K562 (cell line): ENCODE measurements around the gene GLIPR2. TPM values are rescaled to one million over a fixed set of nuclear protein-coding genes. Genes with fewer than 3 reads are reported as not detected.

Source experiments
- ATAC-seq: fragments of 200-7000 bp; cut with Tn5 transposase; 3 replicates; pipeline ENCODE4 v1.9.1; 2020; ENCODE audit warnings: moderate library complexity
- BruUV-seq: library from RNA; stranded (reverse); fragments of 400-500 nt; replicated peaks from 2 replicates; lab custom pipeline; 2021; lab: Mats Ljungman, UMichigan
- CTCF ChIA-PET: fragments of 300-600 bp; formaldehyde crosslinking; extraction: SDS; loops from one replicate; lab custom pipeline; 2021; ENCODE audit warnings: low intra/inter-chr PET ratio; lab: Yijun Ruan, JAX
- POLR2A ChIA-PET: fragments of 300-600, 350-650 bp; sonication (Branson Sonifier 250); formaldehyde crosslinking; extraction: SDS; loops from one replicate; lab custom pipeline; 2021; ENCODE audit warnings: antibody characterized with exemption, inconsistent platforms; lab: Yijun Ruan, JAX
- DNase-seq, 4 experiments: peaks; one replicate each; pipeline versions ENCODE4 v3.0.0 to v3.0.0-alpha.2; 2011 to 2018; ENCODE audit warnings: low spot score in 3 of 4, mixed read lengths in 3 of 4; ENCODE audit errors: extremely low read depth in 1 of 4
- FAIRE-seq: peaks from 2 replicates; lab custom pipeline; 2011; peaks lifted over from hg19 to GRCh38; lab: Jason Lieb, UNC
- H2AFZ ChIP-seq: 2 replicates; pipeline ENCODE4 v1.6.0; 2011; ENCODE audit warnings: low read depth, low read length, control low read depth, inconsistent platforms
- H3K27ac ChIP-seq: fragments of 200-600 bp; 3 replicates; pipeline ENCODE4 v1.8.0; 2011; ENCODE audit warnings: low read depth, mild to moderate bottlenecking, control low read depth, inconsistent platforms, low read length, moderate library complexity, mixed read lengths; ENCODE audit errors: extremely low read depth
- H3K27me3 ChIP-seq, 2 experiments: fragments of 300-600 bp in 1 of 2; 2 replicates in 1 of 2; 3 replicates in 1 of 2; pipeline versions ENCODE4 v1.6.0 to v1.8.0; 2011; ENCODE audit warnings: inconsistent platforms in 2 of 2, low read length in 2 of 2, mild to moderate bottlenecking in 1 of 2, mixed read lengths in 1 of 2, moderate library complexity in 1 of 2; ENCODE audit not compliant: control insufficient read depth in 2 of 2, insufficient read depth in 2 of 2
- H3K36me3 ChIP-seq: fragments of 300-600 bp; 3 replicates; pipeline ENCODE4 v1.8.0; 2011; ENCODE audit warnings: mild to moderate bottlenecking, low read length, inconsistent platforms; ENCODE audit not compliant: control insufficient read depth, insufficient read depth
- H3K4me1 ChIP-seq, 2 experiments: fragments of 200-600 bp in 1 of 2; replicated peaks in 1 of 2; 2 replicates in 1 of 2; 3 replicates in 1 of 2; pipeline versions ENCODE4 v1.5.1 to v1.8.0; 2011; ENCODE audit warnings: inconsistent platforms in 2 of 2, low read length in 2 of 2, mild to moderate bottlenecking in 1 of 2, mixed read lengths in 1 of 2, moderate library complexity in 1 of 2; ENCODE audit not compliant: control insufficient read depth in 2 of 2, insufficient read depth in 2 of 2
- H3K4me2 ChIP-seq: 2 replicates; pipeline ENCODE4 v1.6.1; 2011; ENCODE audit warnings: low read length, control low read depth, inconsistent platforms, mixed read lengths; ENCODE audit not compliant: insufficient read depth
- H3K4me3 ChIP-seq: fragments of 200-600 bp; sonication (generic), shearing (Covaris generic); 2 replicates; pipeline ENCODE4 v1.5.1; 2016; ENCODE audit warnings: control low read depth, inconsistent platforms
- H3K79me2 ChIP-seq: fragments of 200-600 bp; 3 replicates; pipeline ENCODE4 v1.8.0; 2011; ENCODE audit warnings: low read length, inconsistent platforms; ENCODE audit not compliant: control insufficient read depth, insufficient read depth
- H3K9ac ChIP-seq, 2 experiments: 2 replicates each; pipeline versions ENCODE4 v1.6.0 to v1.6.1; 2011; ENCODE audit warnings: low read depth in 2 of 2, low read length in 2 of 2, control low read depth in 1 of 2, inconsistent platforms in 1 of 2, mild to moderate bottlenecking in 1 of 2, mixed read lengths in 1 of 2; ENCODE audit not compliant: insufficient read depth in 1 of 2
- H3K9me1 ChIP-seq: one replicate; pipeline ENCODE4 v1.6.0; 2011; ENCODE audit warnings: inconsistent platforms, mild to moderate bottlenecking, low read length, moderate library complexity; ENCODE audit not compliant: control insufficient read depth, insufficient read depth
- H3K9me3 ChIP-seq: replicated peaks from 2 replicates; pipeline ENCODE4 v1.5.1; 2011; ENCODE audit warnings: low read depth, low read length, inconsistent platforms; ENCODE audit not compliant: control insufficient read depth, insufficient read depth
- H4K20me1 ChIP-seq: replicated peaks from 2 replicates; pipeline ENCODE4 v1.6.1; 2011; ENCODE audit warnings: low read length, inconsistent platforms, mixed read lengths; ENCODE audit not compliant: control insufficient read depth, insufficient read depth
- HNRNPL ChIP-seq: fragments of 200-400 bp; formaldehyde crosslinking; IDR thresholded peaks from 2 replicates; pipeline ENCODE4 v1.6.1; 2017; ENCODE audit warnings: low read depth, mild to moderate bottlenecking, low read length
- KAT7 ChIP-seq: sonication (generic); formaldehyde crosslinking; IDR thresholded peaks from 2 replicates; pipeline ENCODE4 v1.8.0; 2022; ENCODE audit warnings: missing genetic modification reagents, mild to moderate bottlenecking, borderline replicate concordance
- NELFE ChIP-seq: IDR thresholded peaks from 2 replicates; pipeline ENCODE4 v1.6.1; 2011; ENCODE audit warnings: mild to moderate bottlenecking; ENCODE audit not compliant: insufficient read depth, insufficient read length
- POLR2AphosphoS2 ChIP-seq: IDR thresholded peaks from 2 replicates; pipeline ENCODE4 v1.6.1; 2012; ENCODE audit warnings: low read length, improper control_type of control experiment
- POLR3G ChIP-seq: IDR thresholded peaks from 2 replicates; pipeline ENCODE4 v1.6.1; 2011; ENCODE audit not compliant: insufficient read length, insufficient replicate concordance; ENCODE audit errors: extremely low read depth
- TEAD4 ChIP-seq, 2 experiments: sonication (generic) in 1 of 2; formaldehyde crosslinking in 1 of 2; IDR thresholded peaks; 2 replicates each; pipeline versions ENCODE4 v1.6.1 to v1.8.0; 2012 to 2022; ENCODE audit warnings: borderline replicate concordance in 1 of 2, inconsistent platforms in 1 of 2, low read length in 1 of 2, mild to moderate bottlenecking in 1 of 2, missing genetic modification reagents in 1 of 2
- ZBED1 ChIP-seq: IDR thresholded peaks from 2 replicates; pipeline ENCODE4 v1.6.1; 2014
- ZBTB17 ChIP-seq: fragments of 450-650 bp; formaldehyde crosslinking; IDR thresholded peaks from 2 replicates; pipeline ENCODE4 v1.4.0; 2020; ENCODE audit warnings: mild to moderate bottlenecking
- ZC3H8 ChIP-seq: fragments of 450-650 bp; IDR thresholded peaks from 2 replicates; pipeline ENCODE4 v1.6.1; 2017
- ZNF224 ChIP-seq: sonication (generic); formaldehyde crosslinking; IDR thresholded peaks from 2 replicates; pipeline ENCODE4 v1.8.0; 2022; ENCODE audit warnings: mild to moderate bottlenecking, missing genetic modification reagents
- WGBS: fragments of 100-300 bp; shearing (Covaris generic); methylation state at CpG from one replicate; pipeline ENCODE4 v1.1.6; 2016; ENCODE audit warnings: low coverage, mixed read lengths; ENCODE audit not compliant: insufficient coverage; ENCODE audit errors: missing lambda C conversion rate; 5-methylcytosine and 5-hydroxymethylcytosine counted together
- in situ Hi-C: fragments of 300-500 bp; cut with MboI; formaldehyde crosslinking; loops from 4 replicates; pipeline ENCODE4 v1.15.0; 2018; ENCODE audit warnings: inconsistent platforms, mixed read lengths
- intact Hi-C: fragments of 100-400 bp; cut with micrococcal nuclease; formaldehyde crosslinking; loops from 2 replicates; pipeline ENCODE4 v1.14.2; 2022
- polyA plus RNA-seq, 8 experiments: library from polyadenylated mRNA; depleted of rRNA in 4 of 8; stranded (reverse) in 5 of 8; unstranded in 3 of 8; fragments of >200 nt; fragmentation: Nextera tagmentation in 2 of 8; fragmentation: Illumina TruSeq in 1 of 8; extraction: Ambion mirVana in 2 of 8; extraction: Trizol in 1 of 8; gene quantifications; 2 replicates each; pipeline versions ENCODE4 v1.2.1 to v1.2.3, GENCODE V29; 2011 to 2014; ENCODE audit warnings: inconsistent platforms in 1 of 8, missing spikeins in 1 of 8
- total RNA-seq, 7 experiments: library from RNA; depleted of rRNA in 6 of 7; stranded (reverse); fragments of >200 nt in 6 of 7; fragmentation: Illumina TruSeq in 2 of 7; extraction: Trizol in 2 of 7; gene quantifications; 2 replicates each; pipeline versions ENCODE4 v1.2.1 to v1.2.3, GENCODE V29; 2011 to 2021; ENCODE audit warnings: low replicate concordance in 1 of 7
- TF ChIP-seq, protein P1 (sequence below): sonication (generic); formaldehyde crosslinking; IDR thresholded peaks from 2 replicates; pipeline ENCODE4 v1.8.1; 2023; ENCODE audit warnings: mild to moderate bottlenecking, missing genetic modification reagents, moderate library complexity
- TF ChIP-seq, protein P2 (sequence below): fragments of 450-650 bp; IDR thresholded peaks from 2 replicates; pipeline ENCODE4 v1.6.1; 2017; ENCODE audit warnings: mild to moderate bottlenecking, moderate library complexity
- TF ChIP-seq, protein P3 (sequence below), 2 experiments: fragments of 450-650 bp; IDR thresholded peaks; 2 replicates each; pipeline ENCODE4 v1.6.1; 2018; ENCODE audit warnings: mild to moderate bottlenecking in 2 of 2, low read depth in 1 of 2; ENCODE audit not compliant: partially characterized antibody in 2 of 2

The GLIPR2 gene
- total and polyA plus RNA-seq, 9 of the 15 experiments (the other 6 are each of a cell fraction or from before 2014, with no cell fraction given), result 1.4 to 8.8 (median 2.9) TPM

DNA sequence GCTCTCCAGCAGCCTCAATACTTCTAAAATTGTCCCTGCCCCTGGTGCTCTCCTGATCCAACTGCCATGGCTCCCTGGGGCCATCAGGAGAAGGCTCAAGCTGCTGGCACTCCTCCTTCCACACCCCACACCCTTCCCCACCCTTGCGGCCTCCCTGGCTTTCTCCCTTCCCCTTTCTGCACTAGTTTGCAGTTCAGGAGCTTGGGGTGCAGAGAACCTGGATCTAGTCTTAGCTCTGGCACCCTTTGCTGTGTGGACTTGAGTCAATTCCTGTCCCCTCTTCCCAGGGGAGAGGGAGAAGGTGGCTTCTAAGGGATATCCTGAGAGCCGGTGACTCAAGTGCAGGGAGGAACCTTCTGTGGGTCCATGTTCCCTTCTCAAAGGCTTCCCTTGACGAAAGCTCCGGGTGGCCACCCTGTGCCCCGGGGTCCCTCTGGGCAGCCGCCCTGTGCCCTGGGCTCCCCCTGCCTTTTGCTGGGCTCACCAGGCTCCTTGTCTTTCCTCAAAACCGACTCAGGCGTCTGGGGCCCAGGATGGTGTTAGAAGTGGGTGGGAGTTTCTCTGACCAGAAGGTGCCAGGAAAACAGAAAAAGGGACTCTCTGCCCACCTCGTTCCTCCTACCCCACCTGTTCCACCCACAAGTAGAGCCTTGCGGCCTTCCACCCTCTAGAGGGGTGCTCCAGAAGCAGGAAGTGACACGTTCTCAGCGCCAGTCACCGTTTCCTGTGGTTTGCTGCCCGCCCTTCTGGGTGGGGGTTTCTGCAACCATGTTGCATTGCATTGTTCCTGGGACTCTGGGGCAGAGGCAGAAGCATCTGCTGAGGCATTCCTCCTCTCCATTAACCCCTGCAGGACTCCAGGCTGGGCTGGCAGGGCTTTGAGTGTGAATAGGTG is 15.0 kb downstream of the GLIPR2 start:
- intact Hi-C loops, result no loop called here
- Histone ChIP-seq H3K4me3 (no peak overlapping the region), H3K4me2 (no peak overlapping the region), H3K36me3 (no peaks in the 10 kb centered on the region), H3K9ac (peak overlapping the region in 1 of 2 experiments; percentile 52; a peak in 2 of 4 replicates), H3K9me1 (no peaks in the 10 kb centered on the region), H3K4me1 (peaks cover 0 to 15% of the 10 kb centered on the region in 2 experiments; a peak in 3 of 5 replicates), H3K27ac (no peak overlapping the region), H2AFZ (no peak overlapping the region), H3K79me2 (no peaks in the 10 kb centered on the region), H4K20me1 (no peaks in the 10 kb centered on the region), H3K9me3 (0 out of 2 replicates have a peak, but pooled peaks cover 1% of the 10 kb centered on the region), H3K27me3 (no peaks in the 10 kb centered on the region)
- DNase-seq, result no peak
- no peak for ATAC-seq
- WGBS, result 62% methylated on average over 13 of the region's 14 CpGs
- ChIA-PET POLR2A (interaction anchor here (0.5 kb wide), 1 partner anchor 17 kb away, joined by 3 read pairs; no protein-coding TSS in a partner anchor), CTCF (no interaction called here)
- in situ Hi-C loops, result no loop called here
- FAIRE-seq, result no peak
- no TSS peak for BruUV-seq
- no peak for TF ChIP-seq ZBED1
- no peak for TF ChIP-seq POLR2AphosphoS2
- TF ChIP-seq, protein P1, sequence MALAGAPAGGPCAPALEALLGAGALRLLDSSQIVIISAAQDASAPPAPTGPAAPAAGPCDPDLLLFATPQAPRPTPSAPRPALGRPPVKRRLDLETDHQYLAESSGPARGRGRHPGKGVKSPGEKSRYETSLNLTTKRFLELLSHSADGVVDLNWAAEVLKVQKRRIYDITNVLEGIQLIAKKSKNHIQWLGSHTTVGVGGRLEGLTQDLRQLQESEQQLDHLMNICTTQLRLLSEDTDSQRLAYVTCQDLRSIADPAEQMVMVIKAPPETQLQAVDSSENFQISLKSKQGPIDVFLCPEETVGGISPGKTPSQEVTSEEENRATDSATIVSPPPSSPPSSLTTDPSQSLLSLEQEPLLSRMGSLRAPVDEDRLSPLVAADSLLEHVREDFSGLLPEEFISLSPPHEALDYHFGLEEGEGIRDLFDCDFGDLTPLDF, result no peak
- TF ChIP-seq ZC3H8, result no peak
- no peak for TF ChIP-seq NELFE
- TF ChIP-seq KAT7 (CRISPR knock-in tag), result no peak
- TF ChIP-seq HNRNPL, result no peak
- no peak for TF ChIP-seq ZBTB17 (CRISPR knock-in tag)
- TF ChIP-seq POLR3G, result no peak
- TF ChIP-seq, protein P2, sequence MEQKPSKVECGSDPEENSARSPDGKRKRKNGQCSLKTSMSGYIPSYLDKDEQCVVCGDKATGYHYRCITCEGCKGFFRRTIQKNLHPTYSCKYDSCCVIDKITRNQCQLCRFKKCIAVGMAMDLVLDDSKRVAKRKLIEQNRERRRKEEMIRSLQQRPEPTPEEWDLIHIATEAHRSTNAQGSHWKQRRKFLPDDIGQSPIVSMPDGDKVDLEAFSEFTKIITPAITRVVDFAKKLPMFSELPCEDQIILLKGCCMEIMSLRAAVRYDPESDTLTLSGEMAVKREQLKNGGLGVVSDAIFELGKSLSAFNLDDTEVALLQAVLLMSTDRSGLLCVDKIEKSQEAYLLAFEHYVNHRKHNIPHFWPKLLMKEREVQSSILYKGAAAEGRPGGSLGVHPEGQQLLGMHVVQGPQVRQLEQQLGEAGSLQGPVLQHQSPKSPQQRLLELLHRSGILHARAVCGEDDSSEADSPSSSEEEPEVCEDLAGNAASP, result no peak
- TF ChIP-seq, protein P3, sequence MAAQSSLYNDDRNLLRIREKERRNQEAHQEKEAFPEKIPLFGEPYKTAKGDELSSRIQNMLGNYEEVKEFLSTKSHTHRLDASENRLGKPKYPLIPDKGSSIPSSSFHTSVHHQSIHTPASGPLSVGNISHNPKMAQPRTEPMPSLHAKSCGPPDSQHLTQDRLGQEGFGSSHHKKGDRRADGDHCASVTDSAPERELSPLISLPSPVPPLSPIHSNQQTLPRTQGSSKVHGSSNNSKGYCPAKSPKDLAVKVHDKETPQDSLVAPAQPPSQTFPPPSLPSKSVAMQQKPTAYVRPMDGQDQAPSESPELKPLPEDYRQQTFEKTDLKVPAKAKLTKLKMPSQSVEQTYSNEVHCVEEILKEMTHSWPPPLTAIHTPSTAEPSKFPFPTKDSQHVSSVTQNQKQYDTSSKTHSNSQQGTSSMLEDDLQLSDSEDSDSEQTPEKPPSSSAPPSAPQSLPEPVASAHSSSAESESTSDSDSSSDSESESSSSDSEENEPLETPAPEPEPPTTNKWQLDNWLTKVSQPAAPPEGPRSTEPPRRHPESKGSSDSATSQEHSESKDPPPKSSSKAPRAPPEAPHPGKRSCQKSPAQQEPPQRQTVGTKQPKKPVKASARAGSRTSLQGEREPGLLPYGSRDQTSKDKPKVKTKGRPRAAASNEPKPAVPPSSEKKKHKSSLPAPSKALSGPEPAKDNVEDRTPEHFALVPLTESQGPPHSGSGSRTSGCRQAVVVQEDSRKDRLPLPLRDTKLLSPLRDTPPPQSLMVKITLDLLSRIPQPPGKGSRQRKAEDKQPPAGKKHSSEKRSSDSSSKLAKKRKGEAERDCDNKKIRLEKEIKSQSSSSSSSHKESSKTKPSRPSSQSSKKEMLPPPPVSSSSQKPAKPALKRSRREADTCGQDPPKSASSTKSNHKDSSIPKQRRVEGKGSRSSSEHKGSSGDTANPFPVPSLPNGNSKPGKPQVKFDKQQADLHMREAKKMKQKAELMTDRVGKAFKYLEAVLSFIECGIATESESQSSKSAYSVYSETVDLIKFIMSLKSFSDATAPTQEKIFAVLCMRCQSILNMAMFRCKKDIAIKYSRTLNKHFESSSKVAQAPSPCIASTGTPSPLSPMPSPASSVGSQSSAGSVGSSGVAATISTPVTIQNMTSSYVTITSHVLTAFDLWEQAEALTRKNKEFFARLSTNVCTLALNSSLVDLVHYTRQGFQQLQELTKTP (IDR thresholded peaks at IDR 0.05; ENCODE audit: low read depth in 1 of 2, partially characterized antibody in 2 of 2), result no peak
- TF ChIP-seq TEAD4 (IDR thresholded peaks at IDR 0.05; ENCODE audit: low read length), result no peak
- no peak for TF ChIP-seq TEAD4 (CRISPR knock-in tag; IDR thresholded peaks at IDR 0.05; ENCODE audit: borderline replicate concordance)
- no peak for TF ChIP-seq ZNF224
